Left renal pelvis (tissue), 4 donors: ENCODE measurements around the gene PLEKHG2. TPM values are rescaled to one million over a fixed set of nuclear protein-coding genes. Genes with fewer than 3 reads are reported as not detected.

ENCODE experiments used
- DNase-seq, 4 donors: peaks; one replicate each; pipeline ENCODE4 v3.0.0-alpha.2; 2013; ENCODE audit warnings: low read depth in 4 of 4, low spot score in 3 of 4
- polyA plus RNA-seq, 4 donors: library from polyadenylated mRNA; unstranded; fragments of 120-200 nt; gene quantifications; one replicate each; pipeline ENCODE4 v1.2.1, GENCODE V29; 2013; ENCODE audit not compliant: insufficient read length in 4 of 4

PLEKHG2 gene
- polyA plus RNA-seq, 4 donors = 67.3 to 130 (median 90.1) TPM

- DNase-seq = peak in 2 of 4 donors; percentile 79 to 88
Measured at GRCh38 chr19:39403331-39404312, 8.8 kb upstream of the PLEKHG2 start.

GRCh38 chr19:39405261-39405957 lies 7.1 kb upstream of the PLEKHG2 start:
- no peak for DNase-seq

GRCh38 chr19:39405958-39406655 lies 6.4 kb upstream of the PLEKHG2 start:
- DNase-seq = no peak

- DNase-seq = peak in 2 of 4 donors; percentile 69 to 72
Measured at GRCh38 chr19:39406656-39407409, 5.6 kb upstream of the PLEKHG2 start, which contains the start of gene ZFP36. Gene ZFP36, plus strand, starts transcription at chr19:39406847. Its CDS starts 58 bp downstream, at chr19:39406905.

- no peak for DNase-seq
Measured at GRCh38 chr19:39407410-39407659, 5.1 kb upstream of the PLEKHG2 start.

- DNase-seq = no peak
Measured at GRCh38 chr19:39407660-39408391, 4.6 kb upstream of the PLEKHG2 start.

- no peak for DNase-seq
Measured at GRCh38 chr19:39408392-39409207, 3.9 kb upstream of the PLEKHG2 start.

- no peak for DNase-seq
Measured at GRCh38 chr19:39409208-39410016, 3.1 kb upstream of the PLEKHG2 start.

GRCh38 chr19:39410017-39410830 lies 2.2 kb upstream of the PLEKHG2 start:
- no peak for DNase-seq

- DNase-seq = no peak
Measured at GRCh38 chr19:39410831-39411080, 1.7 kb upstream of the PLEKHG2 start.

GRCh38 chr19:39411081-39411831 lies 1.2 kb upstream of the PLEKHG2 start:
- DNase-seq = no peak

- DNase-seq = peak in 2 of 4 donors; percentile 83 to 85
Measured at GRCh38 chr19:39411832-39412099, 703 bp upstream of the PLEKHG2 start.

- peak in 1 of 4 donors; percentile 78 for DNase-seq
Measured at GRCh38 chr19:39412867-39413271, 400 bp downstream of the PLEKHG2 start.

- no peak for DNase-seq
Measured at GRCh38 chr19:39413272-39413910, 922 bp downstream of the PLEKHG2 start.

- no peak for DNase-seq
Measured at GRCh38 chr19:39413911-39414608, 1.6 kb downstream of the PLEKHG2 start.
